ENCODE measurements around the gene TELO2. TPM values are rescaled to one million over a fixed set of nuclear protein-coding genes. Genes with fewer than 3 reads are reported as not detected.

TELO2 gene
- total RNA-seq, 2 donors from 2014 or later: 85.0 to 91.7 TPM

- Mint-ChIP-seq H3K27ac (peak within 1 kb of the TSS; percentile 52), H3K4me3 (no peak within 1 kb of the TSS), H3K36me3 (ENCODE audit: low read depth) (peaks cover 9% of the 10 kb centered on the region), H3K9me3 (no peaks in the 10 kb centered on the region), H3K27me3 (ENCODE audit: insufficient read depth) (no peaks in the 10 kb centered on the region), H3K4me1 (no peaks in the 10 kb centered on the region)
- Histone ChIP-seq H3K27ac (ENCODE audit: low read depth, low read length) (peak within 1 kb of the TSS; percentile 24), H3K27me3 (ENCODE audit: control insufficient read depth, insufficient read depth, low read length, poor library complexity, severe bottlenecking) (no peaks in the 10 kb centered on the region), H3K36me3 (ENCODE audit: control insufficient read depth, insufficient read depth, low read length) (no peaks in the 10 kb centered on the region), H3K4me3 (ENCODE audit: low read length) (no peak within 1 kb of the TSS), H3K9ac (ENCODE audit: extremely low read depth, low read length, poor library complexity, severe bottlenecking) (no peak within 1 kb of the TSS), H3K4me1 (ENCODE audit: control insufficient read depth, insufficient read depth, low read length) (no peaks in the 10 kb centered on the region), H3K9me3 (ENCODE audit: control insufficient read depth, low read length) (no peaks in the 10 kb centered on the region)
- 91 to 96% methylated on average over 7 to 27 of the region's 27 CpGs for WGBS, 2 experiments (ENCODE audit: insufficient coverage in 1 of 2, insufficient read length in 1 of 2)
- TF ChIP-seq, protein P1, sequence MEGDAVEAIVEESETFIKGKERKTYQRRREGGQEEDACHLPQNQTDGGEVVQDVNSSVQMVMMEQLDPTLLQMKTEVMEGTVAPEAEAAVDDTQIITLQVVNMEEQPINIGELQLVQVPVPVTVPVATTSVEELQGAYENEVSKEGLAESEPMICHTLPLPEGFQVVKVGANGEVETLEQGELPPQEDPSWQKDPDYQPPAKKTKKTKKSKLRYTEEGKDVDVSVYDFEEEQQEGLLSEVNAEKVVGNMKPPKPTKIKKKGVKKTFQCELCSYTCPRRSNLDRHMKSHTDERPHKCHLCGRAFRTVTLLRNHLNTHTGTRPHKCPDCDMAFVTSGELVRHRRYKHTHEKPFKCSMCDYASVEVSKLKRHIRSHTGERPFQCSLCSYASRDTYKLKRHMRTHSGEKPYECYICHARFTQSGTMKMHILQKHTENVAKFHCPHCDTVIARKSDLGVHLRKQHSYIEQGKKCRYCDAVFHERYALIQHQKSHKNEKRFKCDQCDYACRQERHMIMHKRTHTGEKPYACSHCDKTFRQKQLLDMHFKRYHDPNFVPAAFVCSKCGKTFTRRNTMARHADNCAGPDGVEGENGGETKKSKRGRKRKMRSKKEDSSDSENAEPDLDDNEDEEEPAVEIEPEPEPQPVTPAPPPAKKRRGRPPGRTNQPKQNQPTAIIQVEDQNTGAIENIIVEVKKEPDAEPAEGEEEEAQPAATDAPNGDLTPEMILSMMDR (conservative IDR thresholded peaks at IDR 0.05): no peak
- no peak for DNase-seq
These were observed 49.0 kb upstream of the TELO2 start, which contains the start of gene CCDC154 for GRCh38 chr16:1443980-1444729. TSS of gene CCDC154 (minus strand) at chr16:1444556. CDS start at chr16:1444322, 234 bp downstream.

DNA sequence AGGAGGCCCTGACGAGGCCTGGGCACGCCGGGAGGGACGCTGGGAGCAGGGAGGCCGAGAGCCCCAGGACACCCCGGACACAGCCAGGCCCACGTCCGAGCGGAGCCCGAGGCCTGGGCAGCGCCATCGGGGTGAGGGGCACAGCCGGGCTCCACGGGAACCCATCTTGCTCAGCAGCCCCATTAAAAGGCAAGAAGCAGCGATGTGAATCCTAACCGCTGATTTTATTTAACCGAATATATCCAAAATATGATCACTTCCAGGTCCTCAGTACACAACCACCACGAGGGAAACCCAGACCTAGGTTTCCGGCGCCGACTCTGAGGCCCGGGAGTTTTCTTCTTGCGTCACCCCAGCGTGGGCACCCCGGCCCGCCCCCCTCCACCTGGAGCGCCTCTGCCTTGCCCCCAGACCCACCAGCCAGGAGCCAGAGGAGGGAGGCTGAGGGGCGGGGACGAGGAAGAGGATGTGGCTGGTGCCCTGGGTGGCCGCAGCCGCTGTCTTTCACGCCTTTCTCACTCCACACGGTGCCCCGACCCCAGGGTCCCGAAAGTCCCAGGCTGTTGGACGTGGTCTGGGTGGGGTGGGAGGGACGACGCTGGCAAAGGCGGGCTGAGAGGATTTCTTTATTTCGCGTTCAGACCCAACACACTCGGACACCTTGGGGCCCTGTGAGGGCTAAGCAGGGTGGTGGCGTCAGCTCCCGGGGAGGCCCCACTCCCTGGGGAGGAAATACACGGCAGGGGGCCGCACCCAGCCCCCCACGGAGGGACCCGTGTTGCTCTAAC lies 48.2 kb upstream of the TELO2 start:
- WGBS, 2 experiments (ENCODE audit: insufficient coverage in 1 of 2, insufficient read length in 1 of 2): 94 to 95% methylated on average over 35 to 48 of the region's 48 CpGs
- H3K4me3 Mint-ChIP-seq: no peak overlapping the region

DNA sequence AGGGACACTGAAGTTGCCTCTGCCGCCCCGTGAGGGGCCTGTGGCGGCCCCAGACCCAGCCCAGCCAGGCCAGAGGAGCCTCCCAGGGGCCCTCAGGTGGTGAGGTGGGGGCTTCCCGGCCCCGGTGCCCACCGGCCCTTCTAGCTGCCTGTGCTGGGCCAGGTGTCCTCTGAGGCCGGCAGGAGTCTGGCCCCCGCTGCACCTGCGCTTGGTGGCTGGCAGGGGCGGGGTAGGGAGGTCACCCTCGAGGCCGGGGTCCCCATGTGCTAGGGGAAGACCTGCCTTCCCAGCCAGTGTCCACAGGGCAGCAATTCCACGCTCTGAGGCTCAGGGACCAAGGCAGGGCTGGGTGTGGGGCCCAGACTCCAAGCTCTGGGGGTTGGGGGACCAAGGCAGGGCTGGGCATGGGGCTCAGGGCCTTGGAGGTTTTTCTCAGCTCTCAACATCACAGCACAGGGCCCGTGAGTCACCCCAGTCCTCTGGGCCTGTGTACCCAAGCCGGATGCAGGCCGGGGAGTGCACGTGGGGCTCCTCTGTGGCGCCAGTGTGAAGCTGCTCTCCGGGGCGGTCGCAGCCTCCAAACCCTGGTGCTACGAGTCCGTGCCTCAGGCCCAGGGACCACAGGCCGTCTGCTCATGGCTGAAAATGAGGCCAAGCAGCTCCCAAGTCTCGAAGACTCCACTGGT lies 47.5 kb upstream of the TELO2 start:
- Histone ChIP-seq H3K9ac (ENCODE audit: extremely low read depth, low read length, poor library complexity, severe bottlenecking) (no peak overlapping the region), H3K27ac (ENCODE audit: low read depth, low read length) (no peak overlapping the region), H3K9me3 (ENCODE audit: control insufficient read depth, low read length) (no peaks in the 10 kb centered on the region), H3K4me3 (ENCODE audit: low read length) (no peak overlapping the region), H3K36me3 (ENCODE audit: control insufficient read depth, insufficient read depth, low read length) (no peaks in the 10 kb centered on the region), H3K27me3 (ENCODE audit: control insufficient read depth, insufficient read depth, low read length, poor library complexity, severe bottlenecking) (no peaks in the 10 kb centered on the region), H3K4me1 (ENCODE audit: control insufficient read depth, insufficient read depth, low read length) (no peaks in the 10 kb centered on the region)
- DNase-seq: no peak
- H3K27me3 Mint-ChIP-seq (ENCODE audit: insufficient read depth): no peaks in the 10 kb centered on the region
- H3K4me1 Mint-ChIP-seq: no peaks in the 10 kb centered on the region
- TF ChIP-seq, protein P1 (conservative IDR thresholded peaks at IDR 0.05): no peak
- no peak overlapping the region for H3K27ac Mint-ChIP-seq
- H3K4me3 Mint-ChIP-seq: no peak overlapping the region
- H3K9me3 Mint-ChIP-seq: no peaks in the 10 kb centered on the region
- peaks cover 10% of the 10 kb centered on the region for H3K36me3 Mint-ChIP-seq (ENCODE audit: low read depth)
- WGBS, 2 experiments (ENCODE audit: insufficient coverage in 1 of 2, insufficient read length in 1 of 2): 91 to 93% methylated on average over 15 to 25 of the region's 25 CpGs

More for the DNA sequence above, 48.2 kb upstream of the TELO2 start:
- Mint-ChIP-seq H3K27me3 (ENCODE audit: insufficient read depth) (no peaks in the 10 kb centered on the region), H3K4me1 (no peaks in the 10 kb centered on the region), H3K9me3 (no peaks in the 10 kb centered on the region), H3K36me3 (ENCODE audit: low read depth) (peaks cover 9% of the 10 kb centered on the region), H3K27ac (no peak overlapping the region)
- H3K4me3 ChIP-seq (ENCODE audit: low read length): no peak overlapping the region
- no peaks in the 10 kb centered on the region for H3K36me3 ChIP-seq (ENCODE audit: control insufficient read depth, insufficient read depth, low read length)
- H3K4me1 ChIP-seq (ENCODE audit: control insufficient read depth, insufficient read depth, low read length): no peaks in the 10 kb centered on the region
- TF ChIP-seq, protein P1 (conservative IDR thresholded peaks at IDR 0.05): no peak
- H3K27me3 ChIP-seq (ENCODE audit: control insufficient read depth, insufficient read depth, low read length, poor library complexity, severe bottlenecking): no peaks in the 10 kb centered on the region
- no peaks in the 10 kb centered on the region for H3K9me3 ChIP-seq (ENCODE audit: control insufficient read depth, low read length)
- H3K27ac ChIP-seq (ENCODE audit: low read depth, low read length): no peak overlapping the region
- H3K9ac ChIP-seq (ENCODE audit: extremely low read depth, low read length, poor library complexity, severe bottlenecking): no peak overlapping the region
- DNase-seq: no peak
